Upper lobe of left lung (tissue), 6 donors: ENCODE measurements around the gene PNKP. TPM values are rescaled to one million over a fixed set of nuclear protein-coding genes. Genes with fewer than 3 reads are reported as not detected.

Experiments used
- ATAC-seq, 2 donors: fragments of 200-7000 bp; cut with Tn5 transposase; one replicate each; pipeline ENCODE4 v1.9.1; 2022; ENCODE audit warnings: mild to moderate bottlenecking in 2 of 2, moderate library complexity in 2 of 2; ENCODE audit not compliant: low FRiP score in 2 of 2
- DNase-seq, 2 donors: peaks; one replicate each; pipeline ENCODE4 v3.0.0-alpha.2; 2019 to 2020
- H3K27ac ChIP-seq, 4 donors: fragments of 200-600 bp; sonication (generic); one replicate each; pipeline ENCODE4 v1.5.1; 2016 to 2019
- H3K27me3 ChIP-seq, 4 donors: fragments of 200-600 bp; sonication (generic); one replicate each; pipeline ENCODE4 v1.5.1; 2017 to 2019
- H3K36me3 ChIP-seq, 4 donors: fragments of 200-600 bp; sonication (generic); one replicate each; pipeline ENCODE4 v1.5.1; 2016 to 2019
- H3K4me1 ChIP-seq, 4 donors: fragments of 200-600 bp; sonication (generic); one replicate each; pipeline ENCODE4 v1.5.1; 2018 to 2019
- H3K4me3 ChIP-seq, 4 donors: fragments of 200-600 bp; sonication (generic); one replicate each; pipeline ENCODE4 v1.5.1; 2017 to 2019; ENCODE audit warnings: mild to moderate bottlenecking in 2 of 4, moderate library complexity in 1 of 4
- H3K9me3 ChIP-seq, 4 donors: fragments of 200-600 bp; sonication (generic); one replicate each; pipeline ENCODE4 v1.5.1; 2018 to 2019
- CTCF ChIP-seq, 6 experiments: fragments of 450-650 bp in 4 of 6; fragments of 200-600 bp in 2 of 6; sonication (generic) in 2 of 6; IDR thresholded peaks; one replicate each; pipeline ENCODE4 v1.5.1; 2016 to 2019; ENCODE audit warnings: antibody characterized with exemption in 6 of 6
- EP300 ChIP-seq, 4 donors: sonication (generic); formaldehyde crosslinking; IDR thresholded peaks; one replicate each; pipeline ENCODE4 v1.5.1; 2017; ENCODE audit warnings: antibody characterized with exemption in 4 of 4, control low read depth in 2 of 4
- POLR2A ChIP-seq, 4 donors: fragments of 450-650 bp; IDR thresholded peaks; one replicate each; pipeline ENCODE4 v1.5.1; 2016 to 2017; ENCODE audit warnings: antibody characterized with exemption in 4 of 4, mild to moderate bottlenecking in 2 of 4
- POLR2AphosphoS5 ChIP-seq, 2 donors: sonication (generic); formaldehyde crosslinking; IDR thresholded peaks; one replicate each; pipeline ENCODE4 v1.5.1; 2017; ENCODE audit warnings: antibody characterized with exemption in 2 of 2
- WGBS, 2 donors: methylation state at CpG; one replicate each; pipeline ENCODE4 v1.1.5; 2017 to 2018; 5-methylcytosine and 5-hydroxymethylcytosine counted together
- total RNA-seq, 6 donors: library from RNA; depleted of rRNA in 4 of 6; stranded (reverse); fragments of >200 nt in 4 of 6; gene quantifications; one replicate each; pipeline versions ENCODE4 v1.1.0 to v1.2.1, GENCODE V29; 2016 to 2021
- donor health status: DM: no; HTN: no; CAD: no; lungs with moderate emphysema.
- donor health status: DM: no; HTN: yes; CAD: no; lungs with severe emphysema.

The PNKP gene
- total RNA-seq, 6 donors from 2014 or later = 47.6 to 321 (median 88.6) TPM

DNA sequence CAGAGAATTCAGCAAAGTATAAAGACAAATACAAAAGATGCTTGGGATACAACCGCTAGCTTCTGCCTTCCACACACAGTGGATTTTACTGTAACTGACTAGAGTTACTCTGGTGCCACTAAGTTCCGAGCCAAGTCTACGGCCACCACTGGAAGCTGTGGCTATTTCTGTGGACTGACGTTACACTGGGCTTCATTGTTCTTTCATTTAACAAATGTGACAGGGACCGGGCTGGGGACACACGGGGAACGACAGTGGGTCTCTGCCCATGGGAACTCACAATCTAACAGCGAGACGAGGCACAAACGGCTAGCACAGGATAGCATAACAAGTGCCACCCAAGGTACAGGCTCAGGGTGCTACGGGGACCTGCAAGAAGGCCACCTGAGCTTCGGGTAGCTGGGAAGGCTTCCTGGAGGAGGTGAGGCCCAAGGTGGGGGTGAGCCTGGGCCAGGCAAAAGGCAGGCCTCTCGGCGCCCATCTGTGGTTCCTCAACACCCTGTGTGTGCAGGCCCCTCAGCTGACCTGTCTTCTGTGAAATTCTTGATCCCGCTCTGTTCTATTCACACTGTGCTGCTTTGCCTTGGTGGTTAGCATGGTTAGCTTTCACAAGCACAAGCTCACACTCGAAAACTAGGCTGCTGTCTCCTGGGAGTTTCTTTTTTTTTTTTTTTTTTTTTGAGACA is 39.6 kb upstream of the PNKP start:
- Histone ChIP-seq H3K27me3 (no peaks in the 10 kb centered on the region), H3K4me3 (no peak overlapping the region), H3K36me3 (peaks cover 0 to 40% (median 20%) of the 10 kb centered on the region in 4 donors), H3K27ac (no peak overlapping the region), H3K9me3 (no peaks in the 10 kb centered on the region), H3K4me1 (peaks cover 5 to 20% (median 8%) of the 10 kb centered on the region in 4 donors)
- WGBS, 2 donors = 87 to 96% methylated on average over 16 of the region's 16 CpGs
- DNase-seq = no peak
- no peak for ATAC-seq
- TF ChIP-seq POLR2AphosphoS5 (IDR thresholded peaks at IDR 0.05) (no peak), EP300 (IDR thresholded peaks at IDR 0.05) (no peak), POLR2A (IDR thresholded peaks at IDR 0.05) (no peak), CTCF (IDR thresholded peaks at IDR 0.05) (no peak)

- H3K4me3 ChIP-seq = no peak overlapping the region
- no peak for ATAC-seq
Observed at GRCh38 chr19:49904136-49904535, 36.8 kb upstream of the PNKP start.

DNA sequence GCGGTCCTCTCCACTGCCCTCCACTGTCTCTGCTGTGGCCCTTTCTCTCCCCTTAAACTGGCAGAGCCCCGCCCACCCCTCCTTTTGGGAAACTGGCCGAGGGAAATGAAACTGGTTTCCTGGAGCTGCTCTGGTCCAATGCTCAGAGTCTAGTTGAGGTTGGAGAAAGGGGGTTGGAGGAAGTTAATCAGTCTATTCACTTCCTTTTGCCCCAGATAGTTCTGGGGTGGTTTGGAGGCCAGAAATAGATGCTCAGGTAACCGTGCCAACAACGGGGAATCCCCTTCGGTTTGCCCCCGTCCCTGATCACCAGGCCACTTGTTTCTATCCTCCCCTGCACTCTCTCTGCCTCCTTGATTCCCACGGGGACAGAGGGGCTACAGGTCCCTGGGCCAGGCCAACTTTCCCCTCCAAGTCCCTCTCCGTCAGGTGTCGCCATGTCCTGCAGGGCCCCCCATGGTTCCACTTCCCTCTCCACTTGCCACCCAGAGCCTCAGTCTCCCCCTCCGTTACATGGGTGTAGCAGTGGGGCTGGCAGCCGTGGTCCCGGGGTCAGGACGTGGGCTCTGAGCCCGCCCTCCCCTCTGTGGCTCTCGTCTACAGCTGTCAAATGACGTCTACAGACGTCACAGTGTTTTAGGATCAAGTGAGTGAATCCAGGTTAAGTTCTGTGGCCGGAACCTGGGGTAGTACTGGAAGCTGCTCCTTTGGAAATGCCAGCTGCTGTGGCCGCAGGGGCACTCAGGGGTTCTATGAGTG is 29.7 kb upstream of the PNKP start, which contains the start of gene IL4I1:
IL4I1 (minus strand) TSS at position 25 of the 759 bp plus-strand sequence. CDS start 727 bp downstream, outside the sequence.
- WGBS, 2 donors = 21 to 36% methylated on average over 10 to 18 of the region's 20 CpGs
- DNase-seq = peak in 1 of 2 donors; percentile 54
- H3K9me3 ChIP-seq = no peaks in the 10 kb centered on the region
- peak in 1 of 2 donors; percentile 63 for ATAC-seq
- H3K4me1 ChIP-seq = peaks cover 17 to 21% (median 18%) of the 10 kb centered on the region in 4 donors
- H3K27me3 ChIP-seq = no peaks in the 10 kb centered on the region
- peak within 1 kb of the TSS; percentile 67 to 80 (median 74) for H3K27ac ChIP-seq
- H3K4me3 ChIP-seq = peak within 1 kb of the TSS in 2 of 4 donors; percentile 18 to 26
- no peaks in the 10 kb centered on the region for H3K36me3 ChIP-seq
- TF ChIP-seq CTCF (IDR thresholded peaks at IDR 0.05) (no peak), POLR2A (IDR thresholded peaks at IDR 0.05) (peak in 1 of 4 donors; percentile 44), POLR2AphosphoS5 (IDR thresholded peaks at IDR 0.05) (no peak)

More at GRCh38 chr19:49904136-49904535, 36.8 kb upstream of the PNKP start:
- H3K4me1 ChIP-seq = peaks cover 0 to 7% (median 0%) of the 10 kb centered on the region in 4 donors
- no peak overlapping the region for H3K27ac ChIP-seq
- H3K36me3 ChIP-seq = peaks cover 0 to 33% (median 16%) of the 10 kb centered on the region in 4 donors
- WGBS, 2 donors = 50 to 52% methylated on average over 6 of the region's 6 CpGs
- no peak for DNase-seq
- TF ChIP-seq POLR2A (IDR thresholded peaks at IDR 0.05) = no peak
- no peak for TF ChIP-seq CTCF (IDR thresholded peaks at IDR 0.05)
- TF ChIP-seq POLR2AphosphoS5 (IDR thresholded peaks at IDR 0.05) = no peak
- no peak for TF ChIP-seq EP300 (IDR thresholded peaks at IDR 0.05)
- no peaks in the 10 kb centered on the region for H3K27me3 ChIP-seq
- H3K9me3 ChIP-seq = no peaks in the 10 kb centered on the region

- Histone ChIP-seq H3K4me1 (peaks cover 17 to 21% (median 20%) of the 10 kb centered on the region in 4 donors), H3K27me3 (peaks cover 0 to 3% (median 0%) of the 10 kb centered on the region in 4 donors), H3K9me3 (no peaks in the 10 kb centered on the region), H3K27ac (peak overlapping the region in 1 of 4 donors; percentile 71), H3K4me3 (no peak overlapping the region), H3K36me3 (no peaks in the 10 kb centered on the region)
- peak in 1 of 2 donors; percentile 72 for DNase-seq
- WGBS, 2 donors = 76 to 83% methylated on average over 13 to 16 of the region's 17 CpGs
- no peak for ATAC-seq
- TF ChIP-seq CTCF (IDR thresholded peaks at IDR 0.05) = no peak
- TF ChIP-seq POLR2A (IDR thresholded peaks at IDR 0.05) = no peak
- TF ChIP-seq POLR2AphosphoS5 (IDR thresholded peaks at IDR 0.05) = no peak
- no peak for TF ChIP-seq EP300 (IDR thresholded peaks at IDR 0.05)
Observed at GRCh38 chr19:49895566-49896297, 28.4 kb upstream of the PNKP start.
